T-cell (primary cell): ENCODE data around the gene DNMT3A. TPM values are rescaled to one million over a fixed set of nuclear protein-coding genes. Genes with fewer than 3 reads are reported as not detected.

Experiments
- ATAC-seq, 4 experiments: fragments of 200-7000 bp in 3 of 4; fragments of 150-1000 bp in 1 of 4; cut with Tn5 transposase; replicated peaks in 1 of 4; 1 replicate in 3 of 4; 2 replicates in 1 of 4; pipeline ENCODE4 v1.10.0; 2021; ENCODE audit warnings: moderate library complexity in 3 of 4, mild to moderate bottlenecking in 2 of 4, moderate number of reproducible peaks in 1 of 4
- CTCF ChIA-PET, 2 donors: fragments of 300-600 bp; sonication (Branson Sonifier 250); formaldehyde crosslinking; loops; one replicate each; lab custom pipeline; 2022; ENCODE audit warnings: antibody characterized with exemption in 2 of 2; lab: Charles Lee
- POLR2A ChIA-PET, 2 donors: fragments of 300-600 bp; sonication (Branson Sonifier 250); formaldehyde crosslinking; loops; one replicate each; lab custom pipeline; 2022; ENCODE audit warnings: antibody characterized with exemption in 2 of 2; lab: Charles Lee
- DNase-seq, 35 experiments: peaks; one replicate each; pipeline versions ENCODE4 v3.0.0 to v3.0.0-alpha.2; 2013 to 2023
- H3K27ac ChIP-seq: one replicate; pipeline ENCODE4 v1.5.1; 2013; ENCODE audit warnings: low read length
- H3K27me3 ChIP-seq, 2 experiments: replicated peaks in 1 of 2; 1 replicate in 1 of 2; 2 replicates in 1 of 2; pipeline versions ENCODE4 v1.6.1 to v1.7.0; 2013; ENCODE audit warnings: low read length in 1 of 2, mixed read lengths in 1 of 2; ENCODE audit not compliant: control insufficient read depth in 2 of 2, insufficient read depth in 2 of 2; ENCODE audit errors: extremely low read depth in 1 of 2
- H3K36me3 ChIP-seq, 2 donors: 1 replicate in 1 of 2; 2 replicates in 1 of 2; pipeline versions ENCODE4 v1.6.1 to v1.7.0; 2013; ENCODE audit warnings: low read length in 1 of 2; ENCODE audit not compliant: control insufficient read depth in 2 of 2, insufficient read depth in 1 of 2; ENCODE audit errors: extremely low read depth in 1 of 2
- H3K4me1 ChIP-seq, 2 experiments: 1 replicate in 1 of 2; 2 replicates in 1 of 2; pipeline versions ENCODE4 v1.6.1 to v1.7.0; 2013; ENCODE audit warnings: low read length in 2 of 2, mixed read lengths in 1 of 2; ENCODE audit not compliant: insufficient read depth in 2 of 2, control insufficient read depth in 1 of 2; ENCODE audit errors: extremely low read depth in 1 of 2
- H3K4me3 ChIP-seq, 2 donors: 1 replicate in 1 of 2; 2 replicates in 1 of 2; pipeline versions ENCODE4 v1.5.1 to v1.7.0; 2013; ENCODE audit warnings: mild to moderate bottlenecking in 2 of 2, low read length in 1 of 2, moderate library complexity in 1 of 2; ENCODE audit not compliant: control insufficient read depth in 1 of 2; ENCODE audit errors: extremely low read depth in 1 of 2
- H3K9me3 ChIP-seq: 2 replicates; pipeline ENCODE4 v1.7.0; 2013
- H3K27ac Mint-ChIP-seq, 2 donors: one replicate each; pipeline ENCODE4 v1.8.0; 2020 to 2021; ENCODE audit warnings: mild to moderate bottlenecking in 2 of 2, mixed read lengths in 2 of 2
- H3K27me3 Mint-ChIP-seq, 2 donors: one replicate each; pipeline ENCODE4 v1.8.0; 2021 to 2022; ENCODE audit warnings: mixed read lengths in 2 of 2
- H3K36me3 Mint-ChIP-seq: one replicate; pipeline ENCODE4 v1.8.0; 2021; ENCODE audit warnings: mixed read lengths
- H3K4me1 Mint-ChIP-seq, 3 donors: one replicate each; pipeline ENCODE4 v1.8.0; 2020 to 2022; ENCODE audit warnings: mixed read lengths in 3 of 3, mild to moderate bottlenecking in 1 of 3
- H3K4me3 Mint-ChIP-seq, 3 donors: one replicate each; pipeline ENCODE4 v1.8.0; 2020 to 2022; ENCODE audit warnings: mild to moderate bottlenecking in 3 of 3, mixed read lengths in 3 of 3, moderate library complexity in 3 of 3
- H3K9me3 Mint-ChIP-seq, 3 donors: one replicate each; pipeline ENCODE4 v1.8.0; 2020 to 2022; ENCODE audit warnings: mixed read lengths in 3 of 3
- WGBS: methylation state at CpG from one replicate; pipeline ENCODE4 v1.1.5; 2013; ENCODE audit warnings: missing lambda C conversion rate; ENCODE audit not compliant: insufficient coverage; 5-methylcytosine and 5-hydroxymethylcytosine counted together
- total RNA-seq, 35 experiments: library from RNA in 6 of 35; stranded (reverse) in 6 of 35; fragments of 120-200 nt in 1 of 35; gene quantifications; one replicate each; pipeline versions ENCODE4 v1.2.1 to v1.2.4 and lab custom pipeline; 2013 to 2026

Gene DNMT3A
- total RNA-seq, 5 donors from 2014 or later (not counting 1 experiment from before 2014, with no cell fraction given): 78.7 to 125 (median 93.2) TPM

DNA sequence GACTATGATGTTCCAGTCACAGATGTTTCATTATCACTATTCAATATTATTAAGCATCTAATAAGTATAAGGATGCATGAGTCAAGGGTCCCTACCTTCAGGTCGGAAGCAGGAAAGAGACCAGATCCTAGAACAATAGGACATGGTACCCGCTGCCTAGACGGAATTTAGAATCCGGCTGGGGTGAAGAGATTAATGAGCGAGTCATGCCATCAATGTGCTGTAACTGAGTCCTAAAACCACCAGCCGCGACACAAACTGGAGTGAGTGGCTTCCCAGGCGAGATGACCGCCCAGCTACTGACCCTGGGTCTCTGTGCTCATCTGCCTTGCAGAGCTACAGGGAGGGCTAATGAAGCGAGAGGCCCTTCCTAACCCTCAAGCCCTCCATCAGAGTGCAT, 73.6 kb downstream of the DNMT3A start:
- peaks cover 33% of the 10 kb centered on the region for H3K36me3 Mint-ChIP-seq
- CTCF ChIA-PET: interaction anchor here in 1 of 2 donors (0.6 kb wide), 1 partner anchor 43 kb away, joined by 3 read pairs; no protein-coding TSS in a partner anchor
- no peaks in the 10 kb centered on the region for H3K27me3 Mint-ChIP-seq
- H3K36me3 ChIP-seq: peaks cover 16 to 40% of the 10 kb centered on the region in 2 donors
- 93% methylated on average over 7 of the region's 10 CpGs for WGBS
- no peaks in the 10 kb centered on the region for H3K9me3 Mint-ChIP-seq
- POLR2A ChIA-PET: interaction anchor here in 1 of 2 donors (0.5 kb wide), 1 partner anchor 37 kb away, joined by 8 read pairs; no protein-coding TSS in a partner anchor
- no peak overlapping the region for H3K4me3 ChIP-seq
- H3K4me3 Mint-ChIP-seq: no peak overlapping the region
- H3K27ac Mint-ChIP-seq: peak overlapping the region in 1 of 2 donors; percentile 68
- no peaks in the 10 kb centered on the region for H3K9me3 ChIP-seq
- H3K4me1 Mint-ChIP-seq: peaks cover 46 to 66% (median 46%) of the 10 kb centered on the region in 3 donors
- ATAC-seq (no peak), DNase-seq (no peak)
- no peak overlapping the region for H3K27ac ChIP-seq
- H3K4me1 ChIP-seq: peaks cover 11 to 24% of the 10 kb centered on the region in 2 experiments
- no peaks in the 10 kb centered on the region for H3K27me3 ChIP-seq

- no peaks in the 10 kb centered on the region for H3K9me3 Mint-ChIP-seq
- no peak overlapping the region for H3K4me3 ChIP-seq
- H3K4me1 Mint-ChIP-seq: peaks cover 44 to 61% (median 51%) of the 10 kb centered on the region in 3 donors
- DNase-seq: no peak
- peak overlapping the region; percentile 50 for H3K27ac ChIP-seq
- no peaks in the 10 kb centered on the region for H3K27me3 Mint-ChIP-seq
- H3K9me3 ChIP-seq: no peaks in the 10 kb centered on the region
- peaks cover 36% of the 10 kb centered on the region for H3K36me3 Mint-ChIP-seq
- ChIA-PET CTCF (interaction anchor here in 1 of 2 donors (0.7 to 1.0 kb wide), 2 partner anchors 38 to 96 kb away, joined by 3 read pairs; no protein-coding TSS in a partner anchor), POLR2A (no interaction called here)
- H3K4me3 Mint-ChIP-seq: peak overlapping the region in 1 of 3 donors; percentile 46
- H3K27me3 ChIP-seq: no peaks in the 10 kb centered on the region
- H3K36me3 ChIP-seq: peaks cover 16 to 46% of the 10 kb centered on the region in 2 donors
- peak in 2 of 4 experiments; percentile 44 to 65 for ATAC-seq
- peak overlapping the region; percentile 89 to 90 for H3K27ac Mint-ChIP-seq
- peaks cover 11 to 16% of the 10 kb centered on the region in 2 experiments for H3K4me1 ChIP-seq
These were observed 75.3 kb downstream of the DNMT3A start for GRCh38 chr2:25266399-25266798.

GRCh38 chr2:25265802-25266201, 75.9 kb downstream of the DNMT3A start:
- DNase-seq (peak in 20 of 35 experiments; percentile 22 to 50 (median 38)), ATAC-seq (peak; percentile 61 to 82 (median 78))
- no CpG with 5 or more reads among the region's 2 CpGs for WGBS
- Mint-ChIP-seq H3K36me3 (peaks cover 36% of the 10 kb centered on the region), H3K27me3 (no peaks in the 10 kb centered on the region), H3K9me3 (no peaks in the 10 kb centered on the region), H3K27ac (peak overlapping the region; percentile 89 to 90), H3K4me3 (no peak overlapping the region), H3K4me1 (peaks cover 44 to 59% (median 51%) of the 10 kb centered on the region in 3 donors)
- H3K27me3 ChIP-seq: no peaks in the 10 kb centered on the region
- peak overlapping the region; percentile 50 for H3K27ac ChIP-seq
- H3K9me3 ChIP-seq: no peaks in the 10 kb centered on the region
- H3K4me3 ChIP-seq: no peak overlapping the region
- ChIA-PET CTCF (interaction anchor here (0.7 to 1.1 kb wide), 3 partner anchors 12 to 96 kb away, joined by 3 to 5 read pairs (median 3); no protein-coding TSS in a partner anchor), POLR2A (no interaction called here)
- peaks cover 16 to 43% of the 10 kb centered on the region in 2 donors for H3K36me3 ChIP-seq
- H3K4me1 ChIP-seq: peaks cover 11 to 16% of the 10 kb centered on the region in 2 experiments

- ChIA-PET CTCF (interaction anchor here in 1 of 2 donors (1.1 kb wide), 1 partner anchor 13 kb away, joined by 5 read pairs; no protein-coding TSS in a partner anchor), POLR2A (no interaction called here)
- Mint-ChIP-seq H3K27me3 (no peaks in the 10 kb centered on the region), H3K36me3 (peaks cover 33% of the 10 kb centered on the region), H3K4me3 (no peak overlapping the region), H3K27ac (peak overlapping the region in 1 of 2 donors; percentile 48), H3K4me1 (peaks cover 47 to 61% (median 53%) of the 10 kb centered on the region in 3 donors), H3K9me3 (no peaks in the 10 kb centered on the region)
- peaks cover 11 to 16% of the 10 kb centered on the region in 2 experiments for H3K4me1 ChIP-seq
- DNase-seq: no peak
- H3K4me3 ChIP-seq: no peak overlapping the region
- no peak overlapping the region for H3K27ac ChIP-seq
- peaks cover 16 to 40% of the 10 kb centered on the region in 2 donors for H3K36me3 ChIP-seq
- no peaks in the 10 kb centered on the region for H3K9me3 ChIP-seq
- no peaks in the 10 kb centered on the region for H3K27me3 ChIP-seq
- no peak for ATAC-seq
- no CpG with 5 or more reads among the region's 6 CpGs for WGBS
These were observed 76.7 kb downstream of the DNMT3A start for GRCh38 chr2:25265001-25265400.

DNA sequence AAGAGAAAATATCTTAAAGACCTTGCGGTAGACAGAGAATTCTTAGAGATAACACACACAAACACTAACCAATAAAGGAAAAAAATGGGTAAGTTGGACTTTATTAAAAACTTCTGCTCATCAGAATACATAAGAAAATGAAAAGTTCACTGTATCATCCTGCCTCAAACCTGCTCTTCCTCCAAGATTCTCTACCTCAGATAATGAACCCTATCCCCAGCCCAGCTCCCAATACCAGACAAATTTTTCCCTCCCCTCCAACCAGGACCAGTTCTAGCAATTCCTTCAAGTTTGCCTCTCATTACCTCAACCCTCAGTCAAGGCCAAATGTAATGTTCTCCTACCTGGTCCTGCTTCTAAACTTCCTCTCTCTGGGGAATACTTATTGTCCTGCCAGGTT, 79.4 kb downstream of the DNMT3A start:
- Histone ChIP-seq H3K36me3 (peaks cover 12 to 35% of the 10 kb centered on the region in 2 donors), H3K27me3 (no peaks in the 10 kb centered on the region), H3K9me3 (no peaks in the 10 kb centered on the region), H3K4me1 (peaks cover 11 to 13% of the 10 kb centered on the region in 2 experiments), H3K27ac (no peak overlapping the region), H3K4me3 (no peak overlapping the region)
- WGBS: no CpG with 5 or more reads among the region's 1 CpG
- no peak for DNase-seq
- Mint-ChIP-seq H3K27ac (peak overlapping the region; percentile 69 to 74), H3K9me3 (no peaks in the 10 kb centered on the region), H3K4me3 (no peak overlapping the region), H3K36me3 (peaks cover 17% of the 10 kb centered on the region), H3K4me1 (peaks cover 42 to 57% (median 50%) of the 10 kb centered on the region in 3 donors), H3K27me3 (no peaks in the 10 kb centered on the region)
- ChIA-PET POLR2A (no interaction called here), CTCF (interaction anchor here (0.7 kb wide), 2 partner anchors 14 to 207 kb away, joined by 5 to 8 read pairs; no protein-coding TSS in a partner anchor)
- no peak for ATAC-seq

- peaks cover 19 to 57% (median 25%) of the 10 kb centered on the region in 3 donors for H3K4me1 Mint-ChIP-seq
- ChIA-PET POLR2A (no interaction called here), CTCF (no interaction called here)
- no peak for DNase-seq
- H3K27me3 Mint-ChIP-seq: no peaks in the 10 kb centered on the region
- H3K4me3 ChIP-seq: no peak overlapping the region
- H3K4me1 ChIP-seq: no peaks in the 10 kb centered on the region
- H3K9me3 Mint-ChIP-seq: no peaks in the 10 kb centered on the region
- H3K36me3 ChIP-seq: peaks cover 7 to 51% of the 10 kb centered on the region in 2 donors
- no peaks in the 10 kb centered on the region for H3K9me3 ChIP-seq
- WGBS: 98% methylated on average over 5 of the region's 7 CpGs
- no peaks in the 10 kb centered on the region for H3K27me3 ChIP-seq
- H3K27ac ChIP-seq: no peak overlapping the region
- H3K4me3 Mint-ChIP-seq: no peak overlapping the region
- H3K27ac Mint-ChIP-seq: peak overlapping the region in 1 of 2 donors; percentile 77
- peaks cover 17% of the 10 kb centered on the region for H3K36me3 Mint-ChIP-seq
- no peak for ATAC-seq
These were observed 82.0 kb downstream of the DNMT3A start for GRCh38 chr2:25259737-25260124.
